Mammary epithelial cell (primary cell): ENCODE measurements around the gene MYO7A.

Source experiments
- EZH2 ChIP-seq: IDR thresholded peaks from 2 replicates; pipeline ENCODE4 v1.6.1; 2012; ENCODE audit warnings: low read length, inconsistent platforms, borderline replicate concordance
- TF ChIP-seq, protein P1 (sequence below), 2 donors: IDR thresholded peaks in 1 of 2; conservative IDR thresholded peaks in 1 of 2; 2 replicates each; pipeline ENCODE4 v1.5.1; 2011 to 2012; ENCODE audit warnings: inconsistent platforms in 2 of 2, low read length in 2 of 2, mild to moderate bottlenecking in 2 of 2, control low read depth in 1 of 2, low read depth in 1 of 2; ENCODE audit not compliant: insufficient read depth in 1 of 2; ENCODE audit errors: extremely low read depth in 1 of 2

DNA sequence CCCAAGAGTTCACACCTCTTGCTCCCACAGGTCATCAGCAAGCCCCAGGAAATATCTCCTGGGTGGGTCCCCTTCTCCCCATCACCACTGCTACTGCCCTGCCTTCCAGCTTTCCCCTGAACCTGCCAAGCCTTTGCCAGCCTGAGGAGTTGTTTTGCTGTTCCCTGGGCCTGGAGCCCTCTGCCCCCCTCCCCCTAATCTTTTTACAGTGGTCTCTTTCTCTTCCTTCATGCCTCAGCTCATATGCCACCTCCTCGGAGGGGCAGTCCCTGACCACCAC lies 18.9 kb downstream of the MYO7A start:
- no peak for TF ChIP-seq EZH2
- TF ChIP-seq, protein P1, sequence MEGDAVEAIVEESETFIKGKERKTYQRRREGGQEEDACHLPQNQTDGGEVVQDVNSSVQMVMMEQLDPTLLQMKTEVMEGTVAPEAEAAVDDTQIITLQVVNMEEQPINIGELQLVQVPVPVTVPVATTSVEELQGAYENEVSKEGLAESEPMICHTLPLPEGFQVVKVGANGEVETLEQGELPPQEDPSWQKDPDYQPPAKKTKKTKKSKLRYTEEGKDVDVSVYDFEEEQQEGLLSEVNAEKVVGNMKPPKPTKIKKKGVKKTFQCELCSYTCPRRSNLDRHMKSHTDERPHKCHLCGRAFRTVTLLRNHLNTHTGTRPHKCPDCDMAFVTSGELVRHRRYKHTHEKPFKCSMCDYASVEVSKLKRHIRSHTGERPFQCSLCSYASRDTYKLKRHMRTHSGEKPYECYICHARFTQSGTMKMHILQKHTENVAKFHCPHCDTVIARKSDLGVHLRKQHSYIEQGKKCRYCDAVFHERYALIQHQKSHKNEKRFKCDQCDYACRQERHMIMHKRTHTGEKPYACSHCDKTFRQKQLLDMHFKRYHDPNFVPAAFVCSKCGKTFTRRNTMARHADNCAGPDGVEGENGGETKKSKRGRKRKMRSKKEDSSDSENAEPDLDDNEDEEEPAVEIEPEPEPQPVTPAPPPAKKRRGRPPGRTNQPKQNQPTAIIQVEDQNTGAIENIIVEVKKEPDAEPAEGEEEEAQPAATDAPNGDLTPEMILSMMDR (conservative IDR thresholded peaks at IDR 0.05 in 1 of 2, IDR thresholded peaks at IDR 0.05 in 1 of 2; ENCODE audit: extremely low read depth in 1 of 2, insufficient read depth in 1 of 2, low read depth in 1 of 2, low read length in 2 of 2): no peak
